ENCODE data around the gene L3MBTL3.

L3MBTL3 gene

GRCh38 chr6:130037207-130037811 is 18.9 kb downstream of the L3MBTL3 start:
- no peak for TF ChIP-seq POLR2A (IDR thresholded peaks at IDR 0.05; ENCODE audit: low read depth, low read length)
- DNase-seq (ENCODE audit: insufficient read length, low spot score) (no peak), FAIRE-seq (no peak)

- no peak for TF ChIP-seq POLR2A (IDR thresholded peaks at IDR 0.05; ENCODE audit: low read depth, low read length)
- no peak for FAIRE-seq
- DNase-seq (ENCODE audit: insufficient read length, low spot score) = no peak
Measured at GRCh38 chr6:130041594-130041993, 23.2 kb downstream of the L3MBTL3 start.

GRCh38 chr6:130043344-130043743 is 25.0 kb downstream of the L3MBTL3 start:
- DNase-seq (ENCODE audit: insufficient read length, low spot score) (no peak), FAIRE-seq (no peak)
- no peak for TF ChIP-seq POLR2A (IDR thresholded peaks at IDR 0.05; ENCODE audit: low read depth, low read length)

- no peak for TF ChIP-seq POLR2A (IDR thresholded peaks at IDR 0.05; ENCODE audit: low read depth, low read length)
- FAIRE-seq (no peak), DNase-seq (ENCODE audit: insufficient read length, low spot score) (no peak)
Measured at GRCh38 chr6:130045622-130046021, 27.2 kb downstream of the L3MBTL3 start.

GRCh38 chr6:130046671-130047070 is 28.3 kb downstream of the L3MBTL3 start:
- DNase-seq (ENCODE audit: insufficient read length, low spot score) = no peak
- no peak for TF ChIP-seq POLR2A (IDR thresholded peaks at IDR 0.05; ENCODE audit: low read depth, low read length)
- no peak for FAIRE-seq

GRCh38 chr6:130047088-130047995 is 29.0 kb downstream of the L3MBTL3 start:
- no peak for TF ChIP-seq POLR2A (IDR thresholded peaks at IDR 0.05; ENCODE audit: low read depth, low read length)
- FAIRE-seq (no peak), DNase-seq (ENCODE audit: insufficient read length, low spot score) (no peak)

GRCh38 chr6:130050230-130050629 is 31.8 kb downstream of the L3MBTL3 start:
- TF ChIP-seq POLR2A (IDR thresholded peaks at IDR 0.05; ENCODE audit: low read depth, low read length) = no peak
- FAIRE-seq (no peak), DNase-seq (ENCODE audit: insufficient read length, low spot score) (no peak)

GRCh38 chr6:130054725-130055124 is 36.3 kb downstream of the L3MBTL3 start:
- DNase-seq (ENCODE audit: insufficient read length, low spot score) = no peak
- FAIRE-seq = no peak
- no peak for TF ChIP-seq POLR2A (IDR thresholded peaks at IDR 0.05; ENCODE audit: low read depth, low read length)

- DNase-seq (ENCODE audit: insufficient read length, low spot score) = no peak
- TF ChIP-seq POLR2A (IDR thresholded peaks at IDR 0.05; ENCODE audit: low read depth, low read length) = no peak
- FAIRE-seq = no peak
Measured at GRCh38 chr6:130055271-130055670, 36.9 kb downstream of the L3MBTL3 start.

GRCh38 chr6:130057495-130057894 is 39.1 kb downstream of the L3MBTL3 start:
- no peak for FAIRE-seq
- DNase-seq (ENCODE audit: insufficient read length, low spot score) = no peak
- no peak for TF ChIP-seq POLR2A (IDR thresholded peaks at IDR 0.05; ENCODE audit: low read depth, low read length)

- DNase-seq (ENCODE audit: insufficient read length, low spot score) = no peak
- TF ChIP-seq POLR2A (IDR thresholded peaks at IDR 0.05; ENCODE audit: low read depth, low read length) = no peak
- no peak for FAIRE-seq
Measured at GRCh38 chr6:130063806-130064205, 45.4 kb downstream of the L3MBTL3 start.

GRCh38 chr6:130065609-130066156 is 47.3 kb downstream of the L3MBTL3 start:
- no peak for FAIRE-seq
- DNase-seq (ENCODE audit: insufficient read length, low spot score) = no peak
- no peak for TF ChIP-seq POLR2A (IDR thresholded peaks at IDR 0.05; ENCODE audit: low read depth, low read length)

GRCh38 chr6:130069485-130069884 is 51.1 kb downstream of the L3MBTL3 start:
- FAIRE-seq = no peak
- TF ChIP-seq POLR2A (IDR thresholded peaks at IDR 0.05; ENCODE audit: low read depth, low read length) = no peak
- DNase-seq (ENCODE audit: insufficient read length, low spot score) = no peak

GRCh38 chr6:130070326-130070725 is 51.9 kb downstream of the L3MBTL3 start:
- no peak for DNase-seq (ENCODE audit: insufficient read length, low spot score)
- TF ChIP-seq POLR2A (IDR thresholded peaks at IDR 0.05; ENCODE audit: low read depth, low read length) = no peak
- no peak for FAIRE-seq

- TF ChIP-seq POLR2A (IDR thresholded peaks at IDR 0.05; ENCODE audit: low read depth, low read length) = no peak
- FAIRE-seq = no peak
- DNase-seq (ENCODE audit: insufficient read length, low spot score) = no peak
Measured at GRCh38 chr6:130070792-130071191, 52.4 kb downstream of the L3MBTL3 start.

All from H54 (cell line).